HCT116 (cell line): ENCODE measurements around the gene SH3BGRL3. TPM values are rescaled to one million over a fixed set of nuclear protein-coding genes. Genes with fewer than 3 reads are reported as not detected.

Experiments
- ATAC-seq: fragments of 200-7000 bp; cut with Tn5 transposase; 2 replicates; pipeline ENCODE4 v1.9.1; 2020; ENCODE audit warnings: mild to moderate bottlenecking, moderate library complexity
- BruUV-seq: library from RNA; stranded (reverse); fragments of 400-500 nt; replicated peaks from 2 replicates; lab custom pipeline; 2021; lab: Mats Ljungman, UMichigan
- CTCF ChIA-PET: fragments of 300-600 bp; sonication (Branson Sonifier 250); formaldehyde crosslinking; loops from one replicate; lab custom pipeline; 2021; ENCODE audit warnings: antibody characterized with exemption; lab: Charles Lee
- POLR2A ChIA-PET: fragments of 300-600, 350-600 bp; sonication (Branson Sonifier 250); formaldehyde crosslinking; loops from one replicate; lab custom pipeline; 2021; ENCODE audit warnings: antibody characterized with exemption; lab: Charles Lee
- RAD21 ChIA-PET, 2 experiments: fragments of 300-600 bp; sonication (Branson Sonifier 250); formaldehyde crosslinking; loops; one replicate each; lab custom pipeline; 2023; ENCODE audit warnings: low total read pairs in 2 of 2; ENCODE audit not compliant: uncharacterized antibody in 2 of 2, unreplicated experiment in 2 of 2, low non-redundant PET in 1 of 2; lab: Charles Lee
- DNase-seq: peaks from one replicate; pipeline ENCODE4 v3.0.0-alpha.2; 2010; ENCODE audit warnings: low read depth, low spot score
- H2AFZ ChIP-seq: fragments of 200-600 bp; shearing (Covaris generic), sonication (generic); 2 replicates; pipeline ENCODE4 v1.6.1; 2017; ENCODE audit warnings: low read depth, mixed run types, mixed read lengths, antibody characterized with exemption, low read length; ENCODE audit not compliant: poor library complexity, severe bottlenecking
- H3K27ac ChIP-seq: 2 replicates; pipeline ENCODE4 v1.5.1; 2012; ENCODE audit warnings: low read depth, low read length
- H3K27me3 ChIP-seq: fragments of 200-600 bp; sonication (generic); 2 replicates; pipeline ENCODE4 v1.6.1; 2016; ENCODE audit warnings: mixed run types, low read length, mixed read lengths; ENCODE audit not compliant: insufficient read depth
- H3K36me3 ChIP-seq, 2 experiments: fragments of 200-500 bp in 1 of 2; fragments of 200-600 bp in 1 of 2; sonication (Bioruptor generic) in 1 of 2; sonication (generic) in 1 of 2; 2 replicates each; pipeline versions ENCODE4 v1.5.1 to v1.6.1; 2014 to 2016; ENCODE audit warnings: low read length in 2 of 2, inconsistent platforms in 1 of 2, mixed read lengths in 1 of 2, mixed run types in 1 of 2; ENCODE audit not compliant: insufficient read depth in 2 of 2, control insufficient read depth in 1 of 2
- H3K4me1 ChIP-seq, 2 experiments: fragments of 200-600 bp in 1 of 2; sonication (generic) in 1 of 2; 2 replicates each; pipeline versions ENCODE4 v1.5.1 to v1.6.1; 2012 to 2017; ENCODE audit warnings: low read length in 2 of 2, inconsistent platforms in 1 of 2, mild to moderate bottlenecking in 1 of 2, mixed read lengths in 1 of 2, mixed run types in 1 of 2, moderate library complexity in 1 of 2; ENCODE audit not compliant: insufficient read depth in 2 of 2, control insufficient read depth in 1 of 2
- H3K4me2 ChIP-seq: fragments of 200-600 bp; sonication (generic); 2 replicates; pipeline ENCODE4 v1.6.1; 2017; ENCODE audit warnings: mixed run types, low read length, mixed read lengths
- H3K4me3 ChIP-seq, 2 experiments: fragments of 200-600 bp in 1 of 2; sonication (generic) in 1 of 2; replicated peaks in 1 of 2; 2 replicates each; pipeline ENCODE4 v1.5.1; 2011 to 2016; ENCODE audit warnings: low read length in 2 of 2, control low read depth in 1 of 2, low read depth in 1 of 2, mild to moderate bottlenecking in 1 of 2, mixed read lengths in 1 of 2, mixed run types in 1 of 2
- H3K79me2 ChIP-seq: fragments of 200-600 bp; sonication (generic); 2 replicates; pipeline ENCODE4 v1.6.1; 2017; ENCODE audit warnings: mild to moderate bottlenecking, mixed run types, low read length, moderate library complexity, mixed read lengths; ENCODE audit not compliant: insufficient read depth
- H3K9ac ChIP-seq: fragments of 200-600 bp; sonication (generic); 2 replicates; pipeline ENCODE4 v1.6.1; 2016; ENCODE audit warnings: low read length, mixed read lengths
- H3K9me2 ChIP-seq: fragments of 200-600 bp; sonication (generic), shearing (Covaris generic); 2 replicates; pipeline ENCODE4 v1.6.1; 2017; ENCODE audit warnings: mixed run types, mild to moderate bottlenecking, moderate library complexity; ENCODE audit not compliant: insufficient read depth
- H3K9me3 ChIP-seq, 2 experiments: fragments of 200-500 bp in 1 of 2; fragments of 200-600 bp in 1 of 2; sonication (Bioruptor generic) in 1 of 2; sonication (generic) in 1 of 2; 2 replicates each; pipeline ENCODE4 v1.6.1; 2014 to 2017; ENCODE audit warnings: low read length in 2 of 2, mixed read lengths in 2 of 2, inconsistent platforms in 1 of 2, low read depth in 1 of 2, mild to moderate bottlenecking in 1 of 2, mixed run types in 1 of 2, moderate library complexity in 1 of 2; ENCODE audit not compliant: control insufficient read depth in 1 of 2, insufficient read depth in 1 of 2
- H4K20me1 ChIP-seq: fragments of 200-600 bp; sonication (generic), shearing (Covaris generic); 2 replicates; pipeline ENCODE4 v1.6.1; 2017; ENCODE audit warnings: mixed run types, mild to moderate bottlenecking, moderate library complexity; ENCODE audit not compliant: insufficient read depth
- EZH2 ChIP-seq: fragments of 200-600 bp; sonication (generic); IDR thresholded peaks from 2 replicates; pipeline ENCODE4 v1.6.1; 2017; ENCODE audit warnings: antibody characterized with exemption, mixed run types
- JUND ChIP-seq: IDR thresholded peaks from 2 replicates; pipeline ENCODE4 v1.6.1; 2012
- POLR2AphosphoS5 ChIP-seq: IDR thresholded peaks from 2 replicates; pipeline ENCODE4 v1.6.1; 2011; ENCODE audit warnings: mild to moderate bottlenecking, low read depth, low read length, moderate library complexity
- SIN3A ChIP-seq: IDR thresholded peaks from 2 replicates; pipeline ENCODE4 v1.6.1; 2012; ENCODE audit warnings: low read depth
- SP1 ChIP-seq: IDR thresholded peaks from 2 replicates; pipeline ENCODE4 v1.6.1; 2012; ENCODE audit warnings: low read depth
- SRF ChIP-seq: IDR thresholded peaks from 2 replicates; pipeline ENCODE4 v1.6.1; 2012; ENCODE audit warnings: low read depth
- ZFX ChIP-seq: fragments of 450-650 bp; IDR thresholded peaks from 2 replicates; pipeline ENCODE4 v1.6.1; 2017
- intact Hi-C: fragments of 100-400 bp; cut with micrococcal nuclease; formaldehyde crosslinking; loops from 2 replicates; pipeline ENCODE4 v1.10.0; 2022
- total RNA-seq: library from RNA; stranded (reverse); gene quantifications from one replicate; pipeline ENCODE4 v1.2.1, GENCODE V29; 2021; ENCODE audit not compliant: unreplicated experiment
- TF ChIP-seq, protein P1 (sequence below): IDR thresholded peaks from 2 replicates; pipeline ENCODE4 v1.6.1; 2012
- TF ChIP-seq, protein P2 (sequence below): IDR thresholded peaks from 2 replicates; pipeline ENCODE4 v1.6.1; 2011; ENCODE audit warnings: mild to moderate bottlenecking, low read length, moderate library complexity; ENCODE audit not compliant: insufficient replicate concordance; ENCODE audit errors: extremely low read depth
- TF ChIP-seq, protein P3 (sequence below): IDR thresholded peaks from 2 replicates; pipeline ENCODE4 v1.6.1; 2012

Gene SH3BGRL3
- total RNA-seq, 1 experiment from 2014 or later = 112 TPM

DNA sequence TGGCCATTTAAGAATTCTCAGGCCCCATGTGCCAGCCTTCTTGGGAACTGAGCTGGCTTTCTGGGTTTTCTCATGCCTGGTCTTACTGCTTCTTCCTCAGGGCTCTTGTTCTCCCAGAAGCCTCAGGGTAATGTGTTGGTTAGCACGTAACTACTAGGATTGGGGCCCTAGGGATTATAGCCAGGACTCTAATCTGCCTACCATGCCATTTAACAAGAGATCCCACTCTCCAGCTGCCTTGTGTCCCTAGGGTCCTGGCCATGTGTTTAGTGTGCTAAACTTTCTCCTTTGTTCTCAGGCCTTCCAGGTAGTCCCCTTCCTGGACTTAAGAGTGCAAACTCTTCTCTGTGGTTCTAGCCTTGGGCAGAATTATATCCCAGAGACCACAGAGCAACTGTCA, 2.2 kb upstream of the SH3BGRL3 start:
- no peaks in the 10 kb centered on the region for H4K20me1 ChIP-seq

More for the DNA sequence above, 2.2 kb upstream of the SH3BGRL3 start:
- Histone ChIP-seq H3K4me3 (no peak overlapping the region), H3K4me1 (peaks cover 30 to 81% of the 10 kb centered on the region in 2 experiments), H3K36me3 (peaks cover 20 to 34% of the 10 kb centered on the region in 2 experiments), H3K79me2 (peaks cover 20% of the 10 kb centered on the region), H3K9me3 (no peaks in the 10 kb centered on the region), H2AFZ (no peak overlapping the region), H3K27me3 (no peaks in the 10 kb centered on the region), H3K9me2 (no peaks in the 10 kb centered on the region), H3K9ac (peak overlapping the region; percentile 38), H3K27ac (peak overlapping the region; percentile 81), H3K4me2 (0 out of 2 replicates have a peak overlapping the region, but pooled peaks have one; percentile 97)
- intact Hi-C loops = loop anchor here (5.0 kb wide), 1 partner anchor 240 kb away; no protein-coding TSS in a partner anchor
- no peak for ATAC-seq
- ChIA-PET CTCF (interaction anchor here (1.0 to 3.9 kb wide), 2 partner anchors 8 to 44 kb away, joined by 3 to 47 read pairs; no protein-coding TSS in a partner anchor), POLR2A (no interaction called here), RAD21 (interaction anchor here in 1 of 2 experiments (1.4 kb wide), 1 partner anchor 114 kb away, joined by 5 read pairs; no protein-coding TSS in a partner anchor)
- no peak for DNase-seq
- no TSS peak for BruUV-seq
- TF ChIP-seq ZFX = no peak
- TF ChIP-seq SRF = no peak
- no peak for TF ChIP-seq JUND
- TF ChIP-seq, protein P1, sequence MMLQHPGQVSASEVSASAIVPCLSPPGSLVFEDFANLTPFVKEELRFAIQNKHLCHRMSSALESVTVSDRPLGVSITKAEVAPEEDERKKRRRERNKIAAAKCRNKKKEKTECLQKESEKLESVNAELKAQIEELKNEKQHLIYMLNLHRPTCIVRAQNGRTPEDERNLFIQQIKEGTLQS = no peak
- TF ChIP-seq, protein P2, sequence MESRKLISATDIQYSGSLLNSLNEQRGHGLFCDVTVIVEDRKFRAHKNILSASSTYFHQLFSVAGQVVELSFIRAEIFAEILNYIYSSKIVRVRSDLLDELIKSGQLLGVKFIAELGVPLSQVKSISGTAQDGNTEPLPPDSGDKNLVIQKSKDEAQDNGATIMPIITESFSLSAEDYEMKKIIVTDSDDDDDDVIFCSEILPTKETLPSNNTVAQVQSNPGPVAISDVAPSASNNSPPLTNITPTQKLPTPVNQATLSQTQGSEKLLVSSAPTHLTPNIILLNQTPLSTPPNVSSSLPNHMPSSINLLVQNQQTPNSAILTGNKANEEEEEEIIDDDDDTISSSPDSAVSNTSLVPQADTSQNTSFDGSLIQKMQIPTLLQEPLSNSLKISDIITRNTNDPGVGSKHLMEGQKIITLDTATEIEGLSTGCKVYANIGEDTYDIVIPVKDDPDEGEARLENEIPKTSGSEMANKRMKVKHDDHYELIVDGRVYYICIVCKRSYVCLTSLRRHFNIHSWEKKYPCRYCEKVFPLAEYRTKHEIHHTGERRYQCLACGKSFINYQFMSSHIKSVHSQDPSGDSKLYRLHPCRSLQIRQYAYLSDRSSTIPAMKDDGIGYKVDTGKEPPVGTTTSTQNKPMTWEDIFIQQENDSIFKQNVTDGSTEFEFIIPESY = no peak
- no peak for TF ChIP-seq SP1
- TF ChIP-seq SIN3A = no peak
- no peak for TF ChIP-seq POLR2AphosphoS5
- TF ChIP-seq EZH2 = no peak
- TF ChIP-seq, protein P3, sequence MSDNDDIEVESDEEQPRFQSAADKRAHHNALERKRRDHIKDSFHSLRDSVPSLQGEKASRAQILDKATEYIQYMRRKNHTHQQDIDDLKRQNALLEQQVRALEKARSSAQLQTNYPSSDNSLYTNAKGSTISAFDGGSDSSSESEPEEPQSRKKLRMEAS = no peak
